Activated CD8-positive, alpha-beta T cell treated with anti-CD3 and anti-CD28 coated beads for 36 hours (primary cell): ENCODE measurements around the gene NBEA. TPM values are rescaled to one million over a fixed set of nuclear protein-coding genes. Genes with fewer than 3 reads are reported as not detected.

Experiments
- ATAC-seq: fragments of 200-7000 bp; cut with Tn5 transposase; one replicate; pipeline ENCODE4 v1.10.0; 2021; ENCODE audit warnings: mild to moderate bottlenecking, moderate library complexity
- CTCF ChIA-PET: fragments of 350-600 bp; sonication (Branson Sonifier 250); formaldehyde crosslinking; loops from one replicate; lab custom pipeline; 2021; ENCODE audit warnings: antibody characterized with exemption; lab: Charles Lee
- POLR2A ChIA-PET: fragments of 350-600 bp; sonication (Branson Sonifier 250); formaldehyde crosslinking; loops from one replicate; lab custom pipeline; 2021; ENCODE audit warnings: antibody characterized with exemption; lab: Charles Lee
- DNase-seq: peaks from one replicate; pipeline ENCODE4 v3.0.0-alpha.2; 2020
- H3K27ac Mint-ChIP-seq: one replicate; pipeline ENCODE4 v1.8.0; 2021; ENCODE audit warnings: mild to moderate bottlenecking, mixed read lengths
- H3K27me3 Mint-ChIP-seq: one replicate; pipeline ENCODE4 v1.8.0; 2021; ENCODE audit warnings: mixed read lengths
- H3K36me3 Mint-ChIP-seq: one replicate; pipeline ENCODE4 v1.8.0; 2021; ENCODE audit warnings: low read depth, mixed read lengths
- H3K4me1 Mint-ChIP-seq: one replicate; pipeline ENCODE4 v1.8.0; 2021; ENCODE audit warnings: low read depth, mixed read lengths
- H3K4me3 Mint-ChIP-seq: one replicate; pipeline ENCODE4 v1.8.0; 2021; ENCODE audit warnings: mild to moderate bottlenecking, moderate library complexity, mixed read lengths
- H3K9me3 Mint-ChIP-seq: one replicate; pipeline ENCODE4 v1.8.0; 2021; ENCODE audit warnings: mixed read lengths
- intact Hi-C: fragments of 100-400 bp; cut with micrococcal nuclease; formaldehyde crosslinking; loops from one replicate; pipeline ENCODE4 v1.10.0; 2022
- total RNA-seq, 2 experiments: library from RNA; stranded (reverse); gene quantifications; one replicate each; pipeline ENCODE4 v1.2.3, GENCODE V29; 2021
- TF ChIP-seq, protein P1 (sequence below): fragments of 200-600 bp; IDR thresholded peaks from one replicate; pipeline ENCODE4 v1.8.0; 2022; ENCODE audit warnings: antibody characterized with exemption, mild to moderate bottlenecking

The NBEA gene
- total RNA-seq, 2 experiments from 2014 or later, result 0.38 to 0.60 TPM

DNA sequence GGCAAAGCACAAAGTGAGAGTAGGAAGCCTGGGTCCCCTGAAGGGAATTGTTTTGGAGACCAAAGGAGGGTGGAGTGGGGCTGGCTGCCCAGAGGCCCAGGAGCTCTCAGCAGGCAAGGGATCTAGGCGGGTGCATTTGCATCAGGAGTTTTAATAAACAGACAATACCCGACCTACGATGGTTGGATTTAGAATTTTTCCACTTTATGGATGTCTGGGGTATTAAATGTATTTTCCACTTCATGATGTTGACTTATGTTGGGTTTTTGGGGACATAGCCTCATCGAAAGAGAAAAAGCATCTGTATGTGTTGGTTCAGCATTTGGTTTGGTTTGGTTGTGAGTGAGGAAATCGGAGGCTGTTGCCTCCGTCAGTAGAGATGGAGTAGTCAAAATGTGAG, 739.6 kb downstream of the NBEA start:
- TF ChIP-seq, protein P1, sequence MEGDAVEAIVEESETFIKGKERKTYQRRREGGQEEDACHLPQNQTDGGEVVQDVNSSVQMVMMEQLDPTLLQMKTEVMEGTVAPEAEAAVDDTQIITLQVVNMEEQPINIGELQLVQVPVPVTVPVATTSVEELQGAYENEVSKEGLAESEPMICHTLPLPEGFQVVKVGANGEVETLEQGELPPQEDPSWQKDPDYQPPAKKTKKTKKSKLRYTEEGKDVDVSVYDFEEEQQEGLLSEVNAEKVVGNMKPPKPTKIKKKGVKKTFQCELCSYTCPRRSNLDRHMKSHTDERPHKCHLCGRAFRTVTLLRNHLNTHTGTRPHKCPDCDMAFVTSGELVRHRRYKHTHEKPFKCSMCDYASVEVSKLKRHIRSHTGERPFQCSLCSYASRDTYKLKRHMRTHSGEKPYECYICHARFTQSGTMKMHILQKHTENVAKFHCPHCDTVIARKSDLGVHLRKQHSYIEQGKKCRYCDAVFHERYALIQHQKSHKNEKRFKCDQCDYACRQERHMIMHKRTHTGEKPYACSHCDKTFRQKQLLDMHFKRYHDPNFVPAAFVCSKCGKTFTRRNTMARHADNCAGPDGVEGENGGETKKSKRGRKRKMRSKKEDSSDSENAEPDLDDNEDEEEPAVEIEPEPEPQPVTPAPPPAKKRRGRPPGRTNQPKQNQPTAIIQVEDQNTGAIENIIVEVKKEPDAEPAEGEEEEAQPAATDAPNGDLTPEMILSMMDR, result no peak
- ChIA-PET CTCF (no interaction called here), POLR2A (no interaction called here)
- H3K27me3 Mint-ChIP-seq, result no peaks in the 10 kb centered on the region
- no peak overlapping the region for H3K4me3 Mint-ChIP-seq
- ATAC-seq, result no peak
- H3K36me3 Mint-ChIP-seq, result no peaks in the 10 kb centered on the region
- H3K4me1 Mint-ChIP-seq, result no peaks in the 10 kb centered on the region
- no peaks in the 10 kb centered on the region for H3K9me3 Mint-ChIP-seq
- H3K27ac Mint-ChIP-seq, result no peak overlapping the region
- no peak for DNase-seq
- intact Hi-C loops, result no loop called here

DNA sequence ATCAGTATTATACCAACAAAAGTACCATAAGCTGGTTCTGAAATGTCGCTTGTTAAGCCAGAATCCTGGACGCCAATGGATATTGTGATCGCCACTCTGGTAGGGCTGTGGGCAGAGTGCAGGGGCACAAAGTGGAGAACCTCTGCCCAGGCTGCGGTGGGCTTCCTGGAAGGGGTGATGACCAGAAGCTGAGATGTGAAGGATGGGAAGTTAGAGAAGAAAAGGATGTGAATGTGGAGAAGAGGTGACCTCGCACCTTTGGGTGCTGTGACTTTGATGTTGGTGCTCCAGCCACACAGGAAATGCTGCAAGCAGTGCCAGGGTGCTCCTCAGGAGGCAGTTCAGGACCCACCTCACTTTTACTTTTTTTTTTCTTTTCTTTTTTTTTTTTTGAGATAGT, 742.4 kb downstream of the NBEA start:
- TF ChIP-seq, protein P1, result no peak
- ChIA-PET POLR2A (no interaction called here), CTCF (no interaction called here)
- no peak overlapping the region for H3K27ac Mint-ChIP-seq
- ATAC-seq (no peak), DNase-seq (no peak)
- no peaks in the 10 kb centered on the region for H3K9me3 Mint-ChIP-seq
- H3K4me1 Mint-ChIP-seq, result no peaks in the 10 kb centered on the region
- no peak overlapping the region for H3K4me3 Mint-ChIP-seq
- no peaks in the 10 kb centered on the region for H3K36me3 Mint-ChIP-seq
- H3K27me3 Mint-ChIP-seq, result no peaks in the 10 kb centered on the region
- intact Hi-C loops, result no loop called here

DNA sequence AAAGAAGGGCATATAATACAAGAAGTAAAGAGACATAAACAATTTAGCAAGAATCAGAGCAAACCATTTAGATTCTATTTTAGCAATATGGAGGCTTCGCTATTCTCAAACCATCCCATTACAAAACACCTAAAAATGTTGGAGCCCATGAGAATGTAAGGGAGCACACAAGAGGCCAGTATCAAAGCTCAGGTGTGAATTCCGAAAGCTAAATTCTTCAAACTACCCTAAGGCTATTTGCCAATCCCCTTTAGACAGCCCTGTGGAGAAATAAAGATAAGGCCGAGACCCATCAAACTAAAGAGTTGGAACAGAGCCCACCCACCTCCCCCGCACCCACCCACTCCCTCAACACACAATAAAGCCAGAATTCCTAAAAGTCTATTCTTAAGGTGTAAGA, 745.3 kb downstream of the NBEA start:
- no peak for ATAC-seq
- no peak for DNase-seq
- intact Hi-C loops, result no loop called here
- Mint-ChIP-seq H3K9me3 (no peaks in the 10 kb centered on the region), H3K4me1 (no peaks in the 10 kb centered on the region), H3K4me3 (no peak overlapping the region), H3K27ac (no peak overlapping the region), H3K27me3 (peaks cover 1% of the 10 kb centered on the region), H3K36me3 (no peaks in the 10 kb centered on the region)
- POLR2A ChIA-PET, result no interaction called here
- CTCF ChIA-PET, result no interaction called here
- TF ChIP-seq, protein P1, result no peak

DNA sequence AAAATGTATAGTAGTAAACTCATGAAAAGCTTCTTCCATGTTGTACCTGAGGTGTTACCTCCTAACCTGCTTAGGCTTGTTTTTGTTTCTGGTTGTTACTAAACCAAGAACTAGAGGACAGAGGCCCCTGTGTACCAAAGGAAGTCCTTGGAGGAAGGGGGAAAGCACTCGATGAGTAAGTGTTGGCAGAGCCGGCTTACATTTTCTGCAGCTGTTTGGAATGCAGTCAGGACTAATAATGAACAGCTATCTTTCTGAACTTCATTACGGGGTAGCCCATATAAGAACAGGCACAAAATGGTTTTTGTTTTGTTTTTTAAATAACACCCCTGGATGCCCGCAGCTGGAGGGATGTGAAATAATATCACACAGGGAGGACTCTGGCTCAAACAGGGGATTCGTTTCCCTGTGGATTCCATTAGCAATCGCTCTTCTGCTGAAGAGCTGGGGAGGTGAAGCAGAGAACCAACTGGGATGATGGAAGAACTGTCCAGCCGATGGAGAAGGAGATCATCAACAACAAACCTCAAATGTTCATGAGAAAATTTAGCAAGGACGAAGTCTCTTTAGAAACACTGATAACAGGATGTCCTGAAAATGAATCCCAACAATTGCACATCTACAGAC, 748.6 kb downstream of the NBEA start:
- Mint-ChIP-seq H3K27ac (no peak overlapping the region), H3K4me3 (no peak overlapping the region), H3K4me1 (no peaks in the 10 kb centered on the region), H3K36me3 (no peaks in the 10 kb centered on the region), H3K9me3 (no peaks in the 10 kb centered on the region), H3K27me3 (peaks cover 1% of the 10 kb centered on the region)
- no peak for ATAC-seq
- POLR2A ChIA-PET, result no interaction called here
- TF ChIP-seq, protein P1, result no peak
- CTCF ChIA-PET, result no interaction called here
- DNase-seq, result no peak
- intact Hi-C loops, result no loop called here

DNA sequence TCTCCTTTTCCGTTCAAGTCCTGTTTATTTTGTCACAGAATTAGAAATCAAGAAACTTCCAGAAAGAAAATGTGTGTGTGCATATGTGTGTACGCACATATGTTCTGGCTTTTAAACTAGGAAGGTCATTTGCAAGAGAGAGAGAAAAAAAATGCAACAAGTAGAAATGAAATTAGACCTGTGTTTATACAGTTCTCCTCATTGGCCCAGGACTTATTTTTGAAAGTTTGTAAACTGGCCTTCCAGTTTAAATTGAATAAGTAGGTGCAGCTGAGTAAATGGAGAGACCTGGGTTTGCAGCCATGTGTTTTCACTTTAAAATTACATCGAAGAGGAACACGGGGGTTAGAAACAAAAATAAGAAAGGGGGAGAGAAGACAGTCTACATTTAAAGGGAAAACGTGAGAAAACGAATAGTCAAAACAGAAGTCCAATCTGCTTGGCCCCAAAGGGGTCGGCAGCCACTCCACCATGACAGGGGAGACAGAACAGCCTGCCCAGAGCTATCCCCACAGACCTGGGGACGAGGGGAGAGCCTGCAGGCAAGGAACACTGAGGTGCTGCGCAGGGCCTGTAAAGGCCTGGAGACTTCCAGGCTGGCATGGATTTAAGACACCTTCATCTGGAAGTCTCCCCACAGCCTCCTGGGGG, 751.2 kb downstream of the NBEA start:
- intact Hi-C loops, result no loop called here
- ATAC-seq (no peak), DNase-seq (no peak)
- Mint-ChIP-seq H3K4me1 (no peaks in the 10 kb centered on the region), H3K4me3 (no peak overlapping the region), H3K27me3 (peaks cover 1% of the 10 kb centered on the region), H3K27ac (no peak overlapping the region), H3K36me3 (no peaks in the 10 kb centered on the region), H3K9me3 (no peaks in the 10 kb centered on the region)
- ChIA-PET CTCF (no interaction called here), POLR2A (no interaction called here)
- TF ChIP-seq, protein P1, result no peak
